GM18868 (cell line): ENCODE measurements around the gene THSD4.
"Not testable (repeated sequence)": the region's sequence is repeated elsewhere in the genome, so short reads cannot be mapped to it uniquely, and the experiment has no call there.

Experiments used
- ATAC-seq: cut with Tn5 transposase; IDR thresholded peaks from one replicate; pipeline ENCODE4 v1.9.1; 2021; ENCODE audit warnings: mild to moderate bottlenecking, moderate library complexity; ENCODE audit not compliant: unreplicated experiment

Gene THSD4

GRCh38 chr15:71120428-71120944 is 5.2 kb downstream of the THSD4 start:
- ATAC-seq: no peak

DNA sequence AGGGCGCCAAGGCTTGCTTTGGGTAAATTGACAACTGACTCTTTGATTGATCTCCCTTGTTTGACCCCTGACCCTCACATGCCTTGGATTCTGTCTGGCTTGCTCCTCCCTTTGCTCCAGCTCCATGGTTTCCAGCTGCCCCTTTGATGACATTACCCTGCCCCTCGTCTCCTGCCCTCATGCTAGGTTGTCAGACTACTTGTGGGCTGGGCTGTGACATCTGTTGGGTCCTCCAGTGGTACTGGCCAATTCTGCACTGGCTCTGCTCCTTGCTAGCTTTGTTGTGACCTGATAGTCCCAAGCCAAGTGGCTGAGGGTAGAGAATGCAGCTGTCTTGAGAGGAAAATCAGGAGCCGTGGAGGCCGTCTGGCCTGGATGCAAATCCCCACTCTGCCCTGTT is 6.2 kb downstream of the THSD4 start:
- ATAC-seq: no peak

- ATAC-seq: no peak
Measured at GRCh38 chr15:71124937-71125790, 9.9 kb downstream of the THSD4 start.

GRCh38 chr15:71125831-71126450 is 10.7 kb downstream of the THSD4 start:
- ATAC-seq: no peak

GRCh38 chr15:71127083-71127482 is 11.8 kb downstream of the THSD4 start:
- ATAC-seq: no peak

- ATAC-seq: not testable (repeated sequence)
Measured at GRCh38 chr15:71128159-71128558, 12.9 kb downstream of the THSD4 start.

- ATAC-seq: no peak
Measured at GRCh38 chr15:71128939-71129562, 13.8 kb downstream of the THSD4 start.

DNA sequence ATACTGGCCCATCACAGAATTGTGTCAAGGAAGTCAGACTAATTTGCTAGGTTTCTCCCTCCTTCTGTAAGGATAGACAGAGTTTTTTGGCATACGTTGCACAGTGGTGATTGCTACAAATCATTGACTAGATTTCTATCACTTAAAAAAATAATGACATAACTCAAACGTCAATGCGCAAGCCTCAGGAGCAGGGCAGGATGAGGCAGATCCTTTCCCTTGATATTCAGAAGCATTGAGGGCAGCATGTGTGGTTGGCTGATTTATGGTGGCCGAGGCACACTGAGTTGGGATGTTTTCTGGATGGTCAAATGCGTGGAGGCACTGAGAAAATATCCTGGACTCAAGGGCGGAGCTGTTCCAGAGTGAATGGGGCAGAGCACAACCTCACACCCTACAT is 14.4 kb downstream of the THSD4 start:
- ATAC-seq: no peak

DNA sequence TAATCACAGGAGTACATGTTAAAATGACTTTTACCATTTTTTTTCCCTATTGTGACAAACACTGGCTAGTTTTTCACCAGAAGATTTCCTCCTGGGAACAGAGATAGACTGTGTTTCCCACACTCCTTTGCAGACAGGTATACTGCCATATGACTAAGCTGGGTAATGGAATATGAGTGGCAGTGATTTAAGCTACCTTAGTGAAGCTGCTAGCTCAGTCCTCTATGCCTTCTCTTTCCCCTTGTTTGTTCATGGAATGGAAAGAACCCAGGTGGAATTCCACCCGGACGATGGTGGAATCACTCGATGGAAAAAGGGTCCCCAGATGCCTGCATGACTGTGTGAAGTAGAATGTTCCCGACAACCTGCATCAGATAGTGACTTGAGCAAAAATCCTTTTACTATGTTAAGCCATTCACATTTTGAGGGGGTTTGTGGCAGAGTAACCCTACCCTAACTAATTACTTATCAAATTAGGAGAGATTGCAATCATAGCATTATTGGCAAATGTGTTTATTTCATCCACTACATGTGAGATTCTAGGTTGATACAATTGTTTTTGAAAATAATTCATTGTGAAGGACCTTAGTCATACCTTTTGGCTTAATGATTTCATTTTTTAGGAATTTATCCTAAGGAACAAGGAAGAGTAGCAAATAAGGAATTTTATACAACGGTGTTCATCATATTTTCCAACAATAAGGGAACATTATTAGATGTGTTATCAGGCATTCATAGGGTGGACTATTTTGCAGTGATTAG is 16.5 kb downstream of the THSD4 start:
- no peak for ATAC-seq

DNA sequence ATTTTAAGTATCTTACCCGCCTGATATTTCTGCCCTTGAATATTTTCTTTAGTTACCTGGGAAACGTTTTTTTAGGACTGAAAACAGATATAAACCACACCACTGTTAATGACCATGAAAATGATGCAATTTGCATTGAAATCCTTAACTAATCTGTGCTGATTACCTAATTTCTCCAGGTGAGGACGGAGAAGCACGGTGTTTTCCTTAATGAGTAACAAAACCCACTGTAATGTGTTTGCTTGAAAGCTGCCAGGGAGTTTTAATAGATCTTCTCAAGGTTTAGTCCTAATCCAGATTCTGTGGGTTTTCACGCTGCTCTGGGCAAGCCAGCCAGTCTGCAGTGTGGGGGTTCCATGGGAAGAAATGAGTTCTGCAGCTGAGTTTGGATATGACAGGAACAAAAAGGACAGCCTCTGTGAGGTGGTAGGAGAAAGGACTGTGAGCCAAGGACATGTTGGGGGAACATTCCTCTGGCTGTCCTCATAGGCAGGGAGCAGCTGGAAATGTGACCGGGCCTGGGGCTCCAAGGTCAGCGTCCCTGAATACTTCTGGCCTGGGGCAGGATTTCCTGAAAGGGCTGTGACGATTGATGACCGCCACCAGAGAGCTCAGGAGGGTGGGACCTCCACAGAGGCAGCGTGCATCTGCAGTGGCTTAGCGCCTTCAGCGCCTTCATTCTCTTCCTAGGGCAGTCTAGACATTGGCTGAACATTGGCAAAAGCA is 18.6 kb downstream of the THSD4 start:
- no peak for ATAC-seq

- ATAC-seq: no peak
Measured at GRCh38 chr15:71136159-71136783, 21.0 kb downstream of the THSD4 start.

DNA sequence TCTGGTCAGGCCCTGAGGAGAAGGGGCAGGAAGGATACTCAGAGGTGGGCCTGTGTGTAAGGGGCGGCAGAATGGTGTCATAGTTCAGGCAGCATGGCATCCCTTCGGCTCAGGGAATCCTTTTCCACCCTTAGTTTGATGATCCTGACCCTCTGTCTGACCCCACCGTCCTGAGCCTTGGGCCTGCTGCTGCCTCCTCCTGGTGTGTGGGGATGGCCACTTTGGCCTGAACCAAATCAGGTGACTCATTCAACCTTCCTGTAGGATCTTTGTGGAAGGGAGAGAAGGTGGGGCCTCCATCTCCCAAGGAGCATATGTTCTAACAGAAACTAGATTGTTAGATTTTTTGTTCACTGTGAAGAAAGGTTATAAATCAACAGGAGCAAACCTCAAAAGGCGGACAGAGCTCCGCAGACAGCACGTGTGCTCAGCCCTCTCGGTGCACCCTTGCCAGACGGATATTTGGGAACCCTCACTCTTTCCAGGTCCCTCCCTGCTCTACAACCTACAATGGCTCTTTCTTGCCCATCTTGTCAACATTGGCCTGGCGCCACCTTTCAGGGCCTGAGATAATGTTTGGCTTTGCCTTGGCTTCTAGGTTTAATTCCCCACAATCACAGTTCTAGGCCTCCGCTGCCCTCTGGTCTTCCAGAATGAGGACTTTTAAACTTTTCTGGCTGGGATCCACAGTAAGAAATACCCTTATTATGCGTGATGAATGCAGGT is 21.7 kb downstream of the THSD4 start:
- ATAC-seq: no peak

GRCh38 chr15:71138473-71138872 is 23.2 kb downstream of the THSD4 start:
- ATAC-seq: no peak

DNA sequence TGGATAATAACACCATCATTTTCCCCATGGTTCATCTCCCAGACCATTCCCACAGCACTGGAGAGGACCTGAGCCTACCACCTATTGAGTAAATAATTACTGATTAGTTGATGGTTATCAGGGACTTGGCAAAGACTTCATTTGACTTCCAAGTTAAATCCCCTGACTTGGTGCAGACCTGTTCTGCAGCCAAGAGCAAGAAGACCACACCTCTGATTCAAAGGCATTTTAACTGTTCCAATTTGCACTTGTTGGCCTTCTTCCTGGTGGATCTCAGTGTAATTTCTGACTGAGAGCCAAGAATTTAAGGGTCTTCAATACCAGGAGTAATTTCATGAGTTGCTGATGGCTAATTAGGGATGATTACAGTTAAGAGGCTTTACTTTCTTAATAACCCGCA is 24.0 kb downstream of the THSD4 start:
- no peak for ATAC-seq

- ATAC-seq: no peak
Measured at GRCh38 chr15:71141572-71141971, 26.3 kb downstream of the THSD4 start.

DNA sequence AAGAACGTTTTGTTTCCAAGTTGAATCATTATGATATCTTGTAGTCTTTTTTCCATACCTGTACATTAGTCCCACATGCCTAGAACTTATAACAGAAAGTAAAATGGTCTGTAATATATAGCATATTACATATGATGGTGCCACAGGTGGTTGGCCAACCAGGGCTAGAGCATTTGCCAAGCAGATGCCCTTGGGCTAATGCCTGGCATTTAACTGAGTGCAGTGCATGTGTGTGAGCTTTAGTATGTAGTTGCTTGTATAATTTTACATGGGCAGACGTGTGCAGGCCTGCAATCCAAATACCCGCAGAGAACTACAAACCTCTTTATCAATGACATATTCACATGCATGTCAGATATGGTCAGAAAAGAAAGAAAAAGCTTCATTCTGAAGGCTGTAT is 27.5 kb downstream of the THSD4 start:
- ATAC-seq: no peak

- no peak for ATAC-seq
Measured at GRCh38 chr15:71143373-71144310, 28.4 kb downstream of the THSD4 start.

DNA sequence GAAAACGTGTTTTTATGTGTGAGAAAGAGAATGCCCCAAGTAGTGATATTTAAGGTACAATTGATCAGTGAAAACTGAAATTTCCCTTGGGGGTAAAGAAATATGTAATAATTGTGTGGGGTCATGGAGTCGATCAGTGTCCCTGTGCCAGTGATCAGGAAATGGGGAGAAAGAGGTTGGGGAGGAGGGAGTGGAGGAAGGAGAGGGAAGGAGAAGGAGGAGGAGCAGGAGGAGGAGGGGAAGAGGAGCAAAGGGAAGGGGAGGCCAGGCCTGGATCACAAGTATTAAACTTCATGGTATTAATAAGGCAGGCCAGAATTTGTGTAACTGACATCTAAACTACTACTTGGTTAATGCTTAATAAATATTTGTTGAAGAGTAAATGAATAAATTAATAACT is 30.4 kb downstream of the THSD4 start:
- ATAC-seq: no peak
